ENCODE data around the gene HABP2. TPM values are rescaled to one million over a fixed set of nuclear protein-coding genes. Genes with fewer than 3 reads are reported as not detected.

Gene HABP2
- polyA plus RNA-seq, 1 of the 3 experiments (the other 2 are of a cell fraction), result not detected

DNA sequence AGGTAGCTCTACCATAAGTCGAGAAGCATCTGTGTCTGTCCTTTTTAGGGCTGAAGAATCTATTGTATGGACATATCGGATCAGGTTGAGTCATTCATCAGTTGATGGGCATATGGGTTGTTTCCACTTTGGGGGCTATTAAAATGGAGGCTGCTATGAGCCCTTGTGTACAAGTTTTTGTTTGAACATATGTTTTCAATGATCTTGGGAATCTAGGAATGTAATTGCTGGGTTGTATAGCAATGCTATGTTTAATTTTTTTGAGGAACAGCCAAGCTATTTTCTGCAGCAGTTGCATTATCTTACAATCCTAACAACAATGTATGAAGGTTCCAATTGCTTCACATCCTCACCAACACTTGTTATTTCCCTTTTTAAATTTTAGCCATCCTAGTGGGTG, 46.4 kb upstream of the HABP2 start:
- H3K27me3 ChIP-seq (ENCODE audit: insufficient read depth), result no peaks in the 10 kb centered on the region
- H3K4me3 ChIP-seq (ENCODE audit: low read depth in 2 of 2, low read length in 1 of 2), result no peak overlapping the region
- H3K9ac ChIP-seq, result no peak overlapping the region
- H3F3A ChIP-seq (replicated peaks; ENCODE audit: insufficient read depth), result no peaks in the 10 kb centered on the region
- TF ChIP-seq, protein P1, sequence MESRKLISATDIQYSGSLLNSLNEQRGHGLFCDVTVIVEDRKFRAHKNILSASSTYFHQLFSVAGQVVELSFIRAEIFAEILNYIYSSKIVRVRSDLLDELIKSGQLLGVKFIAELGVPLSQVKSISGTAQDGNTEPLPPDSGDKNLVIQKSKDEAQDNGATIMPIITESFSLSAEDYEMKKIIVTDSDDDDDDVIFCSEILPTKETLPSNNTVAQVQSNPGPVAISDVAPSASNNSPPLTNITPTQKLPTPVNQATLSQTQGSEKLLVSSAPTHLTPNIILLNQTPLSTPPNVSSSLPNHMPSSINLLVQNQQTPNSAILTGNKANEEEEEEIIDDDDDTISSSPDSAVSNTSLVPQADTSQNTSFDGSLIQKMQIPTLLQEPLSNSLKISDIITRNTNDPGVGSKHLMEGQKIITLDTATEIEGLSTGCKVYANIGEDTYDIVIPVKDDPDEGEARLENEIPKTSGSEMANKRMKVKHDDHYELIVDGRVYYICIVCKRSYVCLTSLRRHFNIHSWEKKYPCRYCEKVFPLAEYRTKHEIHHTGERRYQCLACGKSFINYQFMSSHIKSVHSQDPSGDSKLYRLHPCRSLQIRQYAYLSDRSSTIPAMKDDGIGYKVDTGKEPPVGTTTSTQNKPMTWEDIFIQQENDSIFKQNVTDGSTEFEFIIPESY (IDR thresholded peaks at IDR 0.05; ENCODE audit: borderline replicate concordance, low read depth), result no peak
- TF ChIP-seq TCF12 (IDR thresholded peaks at IDR 0.05), result peak; percentile 11; the same call in 1 of the 2 replicates
- H3K4me1 ChIP-seq (ENCODE audit: control insufficient read depth in 1 of 2, insufficient read depth in 2 of 2, low read depth in 1 of 2, low read length in 1 of 2), result no peaks in the 10 kb centered on the region
- POLR2A ChIA-PET, result no interaction called here
- CTCF ChIA-PET, result interaction anchor here (0.7 kb wide), 1 partner anchor 15 kb away, joined by 3 read pairs; no protein-coding TSS in a partner anchor
- no peak overlapping the region for H3K4me2 ChIP-seq
- H3K27ac ChIP-seq (ENCODE audit: low read depth in 2 of 2, low read length in 1 of 2), result no peak overlapping the region
- H4K20me1 ChIP-seq (ENCODE audit: insufficient read depth), result no peaks in the 10 kb centered on the region
- H3K9me2 ChIP-seq, result no peaks in the 10 kb centered on the region; the same call in 1 of the 2 replicates
- H3K79me2 ChIP-seq (ENCODE audit: insufficient read depth), result no peaks in the 10 kb centered on the region
- H2AFZ ChIP-seq (ENCODE audit: low read depth), result no peak overlapping the region
- H3K36me3 ChIP-seq (replicated peaks in 1 of 2; ENCODE audit: control insufficient read depth in 1 of 2, insufficient read depth in 2 of 2, low read length in 1 of 2), result no peaks in the 10 kb centered on the region
- WGBS (ENCODE audit: low lambda C conversion rate), result 26% methylated on average over 2 of the region's 2 CpGs
- no peaks in the 10 kb centered on the region for H3K9me3 ChIP-seq
- no peak for DNase-seq

DNA sequence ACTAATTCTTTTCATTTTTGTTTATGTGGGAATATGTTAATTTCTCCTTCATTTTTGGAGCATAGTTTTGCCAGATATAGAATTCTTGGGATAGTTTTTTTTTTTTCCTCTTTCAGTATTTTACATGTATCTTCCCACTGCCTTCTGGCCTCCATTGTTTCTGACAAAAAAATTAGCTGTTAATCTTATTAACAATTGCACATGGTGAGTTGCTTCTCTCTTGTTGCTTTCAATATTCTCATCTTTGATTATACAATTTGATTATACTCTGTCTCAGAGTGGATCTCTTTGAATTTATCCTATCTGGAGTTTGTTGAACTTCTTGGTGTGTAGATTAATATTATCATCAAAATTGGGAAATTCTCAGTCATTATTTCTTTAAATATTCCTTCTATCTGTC, 41.4 kb upstream of the HABP2 start:
- ChIA-PET POLR2A (no interaction called here), CTCF (interaction anchor here (3.6 kb wide), 1 partner anchor 10 kb away, joined by 16 read pairs; no protein-coding TSS in a partner anchor)
- no peaks in the 10 kb centered on the region for H4K20me1 ChIP-seq (ENCODE audit: insufficient read depth)
- no peaks in the 10 kb centered on the region for H3K4me1 ChIP-seq (ENCODE audit: control insufficient read depth in 1 of 2, insufficient read depth in 2 of 2, low read depth in 1 of 2, low read length in 1 of 2)
- H3K36me3 ChIP-seq (replicated peaks in 1 of 2; ENCODE audit: control insufficient read depth in 1 of 2, insufficient read depth in 2 of 2, low read length in 1 of 2), result no peaks in the 10 kb centered on the region
- H3K9me2 ChIP-seq, result no peaks in the 10 kb centered on the region; the same call in 1 of the 2 replicates
- no peak overlapping the region for H2AFZ ChIP-seq (ENCODE audit: low read depth)
- H3F3A ChIP-seq (replicated peaks; ENCODE audit: insufficient read depth), result no peaks in the 10 kb centered on the region
- H3K4me3 ChIP-seq (ENCODE audit: low read depth in 2 of 2, low read length in 1 of 2), result no peak overlapping the region
- H3K4me2 ChIP-seq, result no peak overlapping the region
- no peak for TF ChIP-seq RXRA (IDR thresholded peaks at IDR 0.05; ENCODE audit: borderline replicate concordance, low read depth)
- no peak for TF ChIP-seq EP300 (IDR thresholded peaks at IDR 0.05; ENCODE audit: borderline replicate concordance in 1 of 2, low read depth in 1 of 2, low read length in 1 of 2)
- no peak for TF ChIP-seq SMC3 (IDR thresholded peaks at IDR 0.05; ENCODE audit: low read depth, low read length)
- no peak for TF ChIP-seq EZH2phosphoT487 (IDR thresholded peaks at IDR 0.05; ENCODE audit: borderline replicate concordance, low read depth)
- TF ChIP-seq TAF1 (IDR thresholded peaks at IDR 0.05; ENCODE audit: borderline replicate concordance, low read depth, low read length), result no peak
- TF ChIP-seq TEAD4 (IDR thresholded peaks at IDR 0.05; ENCODE audit: borderline replicate concordance, insufficient read depth), result no peak
- TF ChIP-seq, protein P2, sequence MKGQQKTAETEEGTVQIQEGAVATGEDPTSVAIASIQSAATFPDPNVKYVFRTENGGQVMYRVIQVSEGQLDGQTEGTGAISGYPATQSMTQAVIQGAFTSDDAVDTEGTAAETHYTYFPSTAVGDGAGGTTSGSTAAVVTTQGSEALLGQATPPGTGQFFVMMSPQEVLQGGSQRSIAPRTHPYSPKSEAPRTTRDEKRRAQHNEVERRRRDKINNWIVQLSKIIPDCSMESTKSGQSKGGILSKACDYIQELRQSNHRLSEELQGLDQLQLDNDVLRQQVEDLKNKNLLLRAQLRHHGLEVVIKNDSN (IDR thresholded peaks at IDR 0.05; ENCODE audit: borderline replicate concordance, low read depth), result no peak
- no peak for TF ChIP-seq RFX5 (IDR thresholded peaks at IDR 0.05; ENCODE audit: low read length)
- TF ChIP-seq, protein P3, sequence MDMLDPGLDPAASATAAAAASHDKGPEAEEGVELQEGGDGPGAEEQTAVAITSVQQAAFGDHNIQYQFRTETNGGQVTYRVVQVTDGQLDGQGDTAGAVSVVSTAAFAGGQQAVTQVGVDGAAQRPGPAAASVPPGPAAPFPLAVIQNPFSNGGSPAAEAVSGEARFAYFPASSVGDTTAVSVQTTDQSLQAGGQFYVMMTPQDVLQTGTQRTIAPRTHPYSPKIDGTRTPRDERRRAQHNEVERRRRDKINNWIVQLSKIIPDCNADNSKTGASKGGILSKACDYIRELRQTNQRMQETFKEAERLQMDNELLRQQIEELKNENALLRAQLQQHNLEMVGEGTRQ (IDR thresholded peaks at IDR 0.05; ENCODE audit: borderline replicate concordance, low read depth, low read length), result no peak
- no peak for TF ChIP-seq CHD2 (IDR thresholded peaks at IDR 0.05; ENCODE audit: low read length, partially characterized antibody)
- TF ChIP-seq MXI1 (IDR thresholded peaks at IDR 0.05; ENCODE audit: low read depth, low read length), result no peak
- TF ChIP-seq POLR2AphosphoS5 (IDR thresholded peaks at IDR 0.05; ENCODE audit: low read depth, low read length), result no peak
- TF ChIP-seq MEF2A (IDR thresholded peaks at IDR 0.05; ENCODE audit: borderline replicate concordance, low read depth), result no peak
- TF ChIP-seq, protein P4, sequence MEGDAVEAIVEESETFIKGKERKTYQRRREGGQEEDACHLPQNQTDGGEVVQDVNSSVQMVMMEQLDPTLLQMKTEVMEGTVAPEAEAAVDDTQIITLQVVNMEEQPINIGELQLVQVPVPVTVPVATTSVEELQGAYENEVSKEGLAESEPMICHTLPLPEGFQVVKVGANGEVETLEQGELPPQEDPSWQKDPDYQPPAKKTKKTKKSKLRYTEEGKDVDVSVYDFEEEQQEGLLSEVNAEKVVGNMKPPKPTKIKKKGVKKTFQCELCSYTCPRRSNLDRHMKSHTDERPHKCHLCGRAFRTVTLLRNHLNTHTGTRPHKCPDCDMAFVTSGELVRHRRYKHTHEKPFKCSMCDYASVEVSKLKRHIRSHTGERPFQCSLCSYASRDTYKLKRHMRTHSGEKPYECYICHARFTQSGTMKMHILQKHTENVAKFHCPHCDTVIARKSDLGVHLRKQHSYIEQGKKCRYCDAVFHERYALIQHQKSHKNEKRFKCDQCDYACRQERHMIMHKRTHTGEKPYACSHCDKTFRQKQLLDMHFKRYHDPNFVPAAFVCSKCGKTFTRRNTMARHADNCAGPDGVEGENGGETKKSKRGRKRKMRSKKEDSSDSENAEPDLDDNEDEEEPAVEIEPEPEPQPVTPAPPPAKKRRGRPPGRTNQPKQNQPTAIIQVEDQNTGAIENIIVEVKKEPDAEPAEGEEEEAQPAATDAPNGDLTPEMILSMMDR (IDR thresholded peaks at IDR 0.05), result no peak
- no peak for TF ChIP-seq RAD21 (IDR thresholded peaks at IDR 0.05; ENCODE audit: low read length)
- TF ChIP-seq, protein P1 (IDR thresholded peaks at IDR 0.05; ENCODE audit: borderline replicate concordance, low read depth), result no peak
- no peak for TF ChIP-seq RCOR1 (IDR thresholded peaks at IDR 0.05; ENCODE audit: low read length)
- TF ChIP-seq NRF1 (IDR thresholded peaks at IDR 0.05; ENCODE audit: low read depth, low read length), result no peak
- TF ChIP-seq GATA2 (CRISPR knock-in tag; IDR thresholded peaks at IDR 0.05), result no peak
- TF ChIP-seq ELF1 (IDR thresholded peaks at IDR 0.05), result no peak
- H3K9ac ChIP-seq, result no peak overlapping the region
- peaks cover 7% of the 10 kb centered on the region; the same call in 1 of the 2 replicates for H3K9me3 ChIP-seq
- no peaks in the 10 kb centered on the region for H3K79me2 ChIP-seq (ENCODE audit: insufficient read depth)
- H3K27ac ChIP-seq (ENCODE audit: low read depth in 2 of 2, low read length in 1 of 2), result no peak overlapping the region
- no peak for DNase-seq
- no peaks in the 10 kb centered on the region for H3K27me3 ChIP-seq (ENCODE audit: insufficient read depth)

Measured in SK-N-SH (cell line).